HL-60/S4 (cell line): ENCODE data around the gene PAFAH1B2.
"Not testable (repeated sequence)": the region's sequence is repeated elsewhere in the genome, so short reads cannot be mapped to it uniquely, and the experiment has no call there.

Source experiments
- in situ Hi-C: fragments of 300-500 bp; cut with MboI; formaldehyde crosslinking; loops from 2 replicates; pipeline ENCODE4 v1.14.3; 2022; ENCODE audit warnings: low sequenced_read_pairs

Gene PAFAH1B2

GRCh38 chr11:117172724-117173421 is 28.8 kb downstream of the PAFAH1B2 start:
- in situ Hi-C loops: no loop called here

GRCh38 chr11:117175104-117175503 is 31.0 kb downstream of the PAFAH1B2 start:
- in situ Hi-C loops: no loop called here

- in situ Hi-C loops: no loop called here
Observed at GRCh38 chr11:117175781-117176180, 31.7 kb downstream of the PAFAH1B2 start.

GRCh38 chr11:117176186-117176585 is 32.1 kb downstream of the PAFAH1B2 start:
- in situ Hi-C loops: no loop called here

GRCh38 chr11:117177534-117178209 is 33.6 kb downstream of the PAFAH1B2 start:
- in situ Hi-C loops: no loop called here

GRCh38 chr11:117178210-117179034 is 34.3 kb downstream of the PAFAH1B2 start, which contains the start of gene SIDT2:
SIDT2 (plus strand) TSS chr11:117178743; CDS start chr11:117179264, 521 bp downstream.
- in situ Hi-C loops: no loop called here

- in situ Hi-C loops: no loop called here
Observed at GRCh38 chr11:117179048-117179999, 35.2 kb downstream of the PAFAH1B2 start.

GRCh38 chr11:117180020-117180419 is 35.9 kb downstream of the PAFAH1B2 start:
- in situ Hi-C loops: no loop called here

GRCh38 chr11:117180661-117181585 is 36.8 kb downstream of the PAFAH1B2 start:
- in situ Hi-C loops: no loop called here

GRCh38 chr11:117181586-117182550 is 37.8 kb downstream of the PAFAH1B2 start:
- in situ Hi-C loops: no loop called here

- in situ Hi-C loops: no loop called here
Observed at GRCh38 chr11:117182551-117182935, 38.5 kb downstream of the PAFAH1B2 start.

GRCh38 chr11:117183178-117183577 is 39.1 kb downstream of the PAFAH1B2 start:
- in situ Hi-C loops: not testable (repeated sequence)

GRCh38 chr11:117183724-117184349 is 39.8 kb downstream of the PAFAH1B2 start:
- in situ Hi-C loops: no loop called here

- in situ Hi-C loops: no loop called here
Observed at GRCh38 chr11:117185736-117186430, 41.8 kb downstream of the PAFAH1B2 start.

GRCh38 chr11:117186431-117186761 is 42.3 kb downstream of the PAFAH1B2 start:
- in situ Hi-C loops: no loop called here

GRCh38 chr11:117187007-117187406 is 42.9 kb downstream of the PAFAH1B2 start:
- in situ Hi-C loops: no loop called here

- in situ Hi-C loops: no loop called here
Observed at GRCh38 chr11:117187428-117187798, 43.3 kb downstream of the PAFAH1B2 start.
